Cardiac fibroblast (primary cell): ENCODE results near the gene ATP23.

Source experiments
- DNase-seq, 2 donors: peaks; one replicate each; pipeline versions ENCODE4 v3.0.0 to v3.0.0-alpha.2; 2010; ENCODE audit warnings: low read depth in 2 of 2
- H3K4me3 ChIP-seq, 2 donors: replicated peaks in 1 of 2; 1 replicate in 1 of 2; 2 replicates in 1 of 2; pipeline ENCODE4 v1.5.1; 2011; ENCODE audit warnings: low read depth in 2 of 2, low read length in 2 of 2, mild to moderate bottlenecking in 2 of 2, moderate library complexity in 1 of 2
- CTCF ChIP-seq: IDR thresholded peaks from one replicate; pipeline ENCODE4 v1.5.1; 2011; ENCODE audit warnings: low read depth, mild to moderate bottlenecking, low read length, inconsistent platforms

The ATP23 gene

GRCh38 chr12:57966536-57966935, 25.2 kb downstream of the ATP23 start:
- H3K4me3 ChIP-seq = no peak overlapping the region
- no peak for DNase-seq
- no peak for TF ChIP-seq CTCF

- TF ChIP-seq CTCF = peak; percentile 55
- peak; percentile 77 to 78 for DNase-seq
Measured at GRCh38 chr12:57983146-57983857, 41.9 kb downstream of the ATP23 start.

GRCh38 chr12:57983858-57984505, 42.6 kb downstream of the ATP23 start:
- no peak overlapping the region for H3K4me3 ChIP-seq
- no peak for DNase-seq
- TF ChIP-seq CTCF = no peak

More at GRCh38 chr12:57983146-57983857, 41.9 kb downstream of the ATP23 start:
- no peak overlapping the region for H3K4me3 ChIP-seq

DNA sequence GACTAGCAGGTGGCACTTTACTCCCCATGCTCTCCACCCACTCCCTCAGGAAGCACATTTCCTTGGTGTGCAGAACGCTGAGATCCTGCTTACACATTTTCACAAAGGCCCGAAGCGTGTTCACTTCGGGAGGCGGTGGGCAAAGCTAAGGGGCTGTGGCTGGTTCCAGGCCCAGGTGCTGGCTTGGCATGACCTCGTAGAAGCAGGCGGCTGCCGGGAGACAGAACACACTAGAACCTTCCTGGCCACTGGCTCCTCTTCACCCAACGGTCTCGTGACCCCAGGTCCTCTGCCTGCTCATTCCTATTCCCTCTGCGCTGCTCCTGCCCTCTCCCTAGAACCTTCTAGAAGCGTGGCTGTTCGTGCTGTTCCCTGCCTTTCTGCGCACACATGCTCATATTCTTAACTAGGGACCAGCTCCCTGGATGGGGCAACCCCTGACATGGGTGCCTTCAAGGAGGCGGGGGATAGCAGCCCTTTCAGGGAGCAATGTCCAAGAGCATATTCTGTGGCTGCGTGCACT, 43.3 kb downstream of the ATP23 start:
- no peak for TF ChIP-seq CTCF
- no peak for DNase-seq
- H3K4me3 ChIP-seq = no peak overlapping the region

- H3K4me3 ChIP-seq = no peak overlapping the region
- peak in 1 of 2 donors; percentile 14 for DNase-seq
- no peak for TF ChIP-seq CTCF
Measured at GRCh38 chr12:57985685-57986084, 44.3 kb downstream of the ATP23 start.

DNA sequence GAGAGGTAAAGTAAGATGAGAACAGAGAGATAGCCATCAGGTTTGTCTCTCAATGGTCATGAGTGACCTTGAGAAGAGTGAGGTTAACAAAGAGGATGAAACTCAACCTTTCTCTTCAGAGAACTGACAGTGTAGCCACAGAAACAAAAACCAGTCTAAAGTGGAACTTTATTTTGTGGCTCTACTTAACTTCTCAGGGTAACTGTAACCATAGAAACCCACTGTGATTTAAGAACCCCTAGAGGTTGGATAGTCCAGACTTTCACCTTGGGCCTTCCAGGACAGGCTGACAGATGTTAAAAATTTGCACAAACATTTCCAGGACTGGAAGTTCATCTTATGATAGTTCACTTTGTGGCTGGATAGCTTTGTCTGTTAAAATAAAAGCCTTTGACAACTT, 48.5 kb downstream of the ATP23 start:
- no peak for TF ChIP-seq CTCF

More for the DNA sequence above, 48.5 kb downstream of the ATP23 start:
- DNase-seq = no peak
- H3K4me3 ChIP-seq = no peak overlapping the region
